ENCODE data around the gene COL5A1. TPM values are rescaled to one million over a fixed set of nuclear protein-coding genes. Genes with fewer than 3 reads are reported as not detected.
"Not testable (repeated sequence)": the region's sequence is repeated elsewhere in the genome, so short reads cannot be mapped to it uniquely, and the experiment has no call there.

The COL5A1 gene
- total RNA-seq, 6 experiments from 2014 or later = 196 to 308 (median 225) TPM

DNA sequence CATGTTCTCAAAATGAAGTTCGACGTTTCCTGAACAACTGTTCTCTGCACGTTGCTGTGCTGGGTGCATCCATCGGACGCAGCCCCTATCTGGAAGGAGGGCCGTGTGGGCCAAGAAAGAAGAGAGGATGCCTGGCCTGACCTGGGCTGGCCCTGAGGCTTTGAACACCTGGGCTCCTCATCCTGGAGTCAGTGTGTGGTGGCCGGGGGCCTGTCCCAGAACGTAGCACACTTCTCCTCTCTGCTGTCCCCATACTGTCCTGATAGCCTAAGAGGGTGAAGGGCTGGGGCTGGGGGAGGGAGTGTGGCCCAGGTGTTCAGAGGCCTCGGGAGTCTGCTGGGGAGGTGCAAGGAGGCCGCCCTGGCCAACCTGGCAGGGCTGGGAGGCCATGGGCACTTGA is 21.5 kb downstream of the COL5A1 start:
- Mint-ChIP-seq H3K27me3 (ENCODE audit: insufficient read depth) (peaks cover 12% of the 10 kb centered on the region), H3K4me1 (ENCODE audit: low read depth) (peaks cover 83% of the 10 kb centered on the region), H3K4me3 (peak overlapping the region; percentile 87), H3K36me3 (ENCODE audit: low read depth) (peaks cover 54% of the 10 kb centered on the region), H3K9me3 (no peaks in the 10 kb centered on the region; the same call in 1 of the 2 replicates), H3K27ac (peak overlapping the region; percentile 95)
- TF ChIP-seq, protein P1, sequence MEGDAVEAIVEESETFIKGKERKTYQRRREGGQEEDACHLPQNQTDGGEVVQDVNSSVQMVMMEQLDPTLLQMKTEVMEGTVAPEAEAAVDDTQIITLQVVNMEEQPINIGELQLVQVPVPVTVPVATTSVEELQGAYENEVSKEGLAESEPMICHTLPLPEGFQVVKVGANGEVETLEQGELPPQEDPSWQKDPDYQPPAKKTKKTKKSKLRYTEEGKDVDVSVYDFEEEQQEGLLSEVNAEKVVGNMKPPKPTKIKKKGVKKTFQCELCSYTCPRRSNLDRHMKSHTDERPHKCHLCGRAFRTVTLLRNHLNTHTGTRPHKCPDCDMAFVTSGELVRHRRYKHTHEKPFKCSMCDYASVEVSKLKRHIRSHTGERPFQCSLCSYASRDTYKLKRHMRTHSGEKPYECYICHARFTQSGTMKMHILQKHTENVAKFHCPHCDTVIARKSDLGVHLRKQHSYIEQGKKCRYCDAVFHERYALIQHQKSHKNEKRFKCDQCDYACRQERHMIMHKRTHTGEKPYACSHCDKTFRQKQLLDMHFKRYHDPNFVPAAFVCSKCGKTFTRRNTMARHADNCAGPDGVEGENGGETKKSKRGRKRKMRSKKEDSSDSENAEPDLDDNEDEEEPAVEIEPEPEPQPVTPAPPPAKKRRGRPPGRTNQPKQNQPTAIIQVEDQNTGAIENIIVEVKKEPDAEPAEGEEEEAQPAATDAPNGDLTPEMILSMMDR (IDR thresholded peaks at IDR 0.05) = no peak
- no peak for DNase-seq

DNA sequence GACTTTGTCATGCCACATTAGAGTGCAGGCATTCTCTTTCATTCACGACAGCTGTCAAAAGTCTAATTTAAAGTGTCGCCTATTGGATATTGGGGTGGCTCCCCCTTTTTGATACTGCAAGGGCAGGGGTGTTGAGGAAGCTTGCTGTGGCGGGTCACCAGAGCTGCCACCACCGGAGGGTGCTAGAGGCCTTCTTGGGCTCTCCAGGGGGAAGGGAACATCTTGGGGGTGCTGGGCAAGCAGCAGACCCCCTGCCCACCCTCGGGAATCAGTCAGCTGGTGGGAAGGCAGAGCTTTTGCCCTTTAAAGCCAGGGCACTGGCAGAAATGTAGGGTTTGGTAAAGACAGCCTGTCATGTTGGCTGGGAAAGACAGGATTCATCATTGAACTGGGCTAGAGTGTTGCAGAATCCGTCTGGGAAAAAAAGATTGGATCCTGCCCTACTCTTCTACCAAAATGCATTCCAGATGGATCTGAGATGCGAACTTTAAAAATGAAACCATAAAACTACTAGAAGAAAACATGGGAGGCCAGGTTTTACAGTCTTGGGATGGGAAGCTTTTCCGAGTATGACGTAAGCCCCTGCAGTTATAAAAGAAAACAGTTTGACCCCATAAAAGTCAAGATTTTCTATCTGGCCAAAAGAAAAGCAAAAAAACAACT is 22.3 kb downstream of the COL5A1 start:
- peaks cover 91% of the 10 kb centered on the region for H3K4me1 Mint-ChIP-seq (ENCODE audit: low read depth)
- TF ChIP-seq, protein P1 (IDR thresholded peaks at IDR 0.05) = peak; percentile 75
- DNase-seq = no peak
- H3K27ac Mint-ChIP-seq = peak overlapping the region; percentile 95
- peaks cover 12% of the 10 kb centered on the region for H3K27me3 Mint-ChIP-seq (ENCODE audit: insufficient read depth)
- peaks cover 62% of the 10 kb centered on the region for H3K36me3 Mint-ChIP-seq (ENCODE audit: low read depth)
- no peaks in the 10 kb centered on the region; the same call in 1 of the 2 replicates for H3K9me3 Mint-ChIP-seq
- H3K4me3 Mint-ChIP-seq = peak overlapping the region; percentile 58

DNA sequence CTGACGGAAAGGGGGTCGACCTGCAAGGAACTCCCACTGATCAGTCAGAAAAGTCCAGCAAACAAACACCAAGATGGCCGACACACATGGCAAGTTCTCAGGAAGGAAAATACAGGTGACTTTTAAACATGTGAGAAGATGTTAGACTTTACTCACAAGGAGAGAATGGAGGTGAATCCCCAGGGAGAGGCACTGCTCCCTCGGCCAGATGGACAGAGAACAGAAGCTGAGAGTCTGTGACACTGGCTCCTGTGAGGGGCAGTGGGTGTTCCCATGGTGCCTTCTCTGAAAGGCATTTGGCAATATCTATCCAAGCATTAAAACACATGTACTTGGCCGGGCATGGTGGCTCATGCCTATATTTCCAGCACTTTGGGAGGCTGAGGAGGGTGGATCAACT is 22.8 kb downstream of the COL5A1 start:
- TF ChIP-seq, protein P1 (IDR thresholded peaks at IDR 0.05) = no peak
- Mint-ChIP-seq H3K4me1 (ENCODE audit: low read depth) (peaks cover 95% of the 10 kb centered on the region), H3K36me3 (ENCODE audit: low read depth) (peaks cover 65% of the 10 kb centered on the region), H3K27ac (peak overlapping the region; percentile 95), H3K4me3 (peak overlapping the region; percentile 58), H3K27me3 (ENCODE audit: insufficient read depth) (peaks cover 14% of the 10 kb centered on the region), H3K9me3 (no peaks in the 10 kb centered on the region; the same call in 1 of the 2 replicates)
- no peak for DNase-seq

DNA sequence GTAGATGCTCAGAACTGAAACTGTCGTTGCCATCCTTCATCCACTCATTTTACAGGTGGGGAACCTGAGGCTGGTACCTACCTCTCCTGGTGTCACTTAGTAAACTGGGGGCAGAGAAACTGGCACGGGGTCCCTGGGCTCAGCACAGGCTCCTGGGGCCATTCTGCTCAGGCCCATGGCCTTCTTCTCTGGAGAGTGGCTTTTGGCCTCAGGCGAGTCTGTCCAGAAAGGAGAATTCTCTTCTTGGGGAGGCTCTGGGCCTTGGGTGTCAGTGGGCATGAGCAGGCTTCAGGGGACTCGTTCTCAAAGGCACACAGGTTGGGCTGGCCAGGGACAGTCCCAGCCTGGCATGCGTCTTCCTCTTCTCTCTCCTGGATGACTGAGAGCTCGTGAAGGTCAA is 24.6 kb downstream of the COL5A1 start:
- TF ChIP-seq, protein P1 (IDR thresholded peaks at IDR 0.05) = no peak
- Mint-ChIP-seq H3K27me3 (ENCODE audit: insufficient read depth) (peaks cover 14% of the 10 kb centered on the region), H3K4me1 (ENCODE audit: low read depth) (peaks cover 95% of the 10 kb centered on the region), H3K9me3 (no peaks in the 10 kb centered on the region; the same call in 1 of the 2 replicates), H3K4me3 (peak overlapping the region; percentile 55), H3K27ac (peak overlapping the region; percentile 73), H3K36me3 (ENCODE audit: low read depth) (peaks cover 49% of the 10 kb centered on the region)
- no peak for DNase-seq

DNA sequence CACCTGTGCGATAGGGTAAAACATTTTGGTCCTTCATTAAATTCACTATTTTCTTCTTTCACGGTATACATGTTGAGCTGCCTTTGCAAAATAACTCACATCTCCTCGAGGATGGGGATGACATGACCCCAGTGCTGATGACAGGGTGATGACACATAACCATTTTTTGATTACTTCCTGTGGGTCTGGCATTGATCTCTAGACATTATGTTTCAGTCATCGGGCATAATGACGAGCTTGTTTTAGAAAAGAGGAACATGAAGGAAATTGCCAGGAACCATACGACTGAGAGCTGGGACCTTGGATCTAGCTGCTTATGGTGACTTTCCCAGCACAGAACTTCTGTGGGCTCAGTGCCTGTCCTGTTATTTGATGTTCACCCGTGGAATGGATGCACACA is 25.2 kb downstream of the COL5A1 start:
- Mint-ChIP-seq H3K36me3 (ENCODE audit: low read depth) (peaks cover 52% of the 10 kb centered on the region), H3K4me3 (peak overlapping the region; percentile 55), H3K9me3 (no peaks in the 10 kb centered on the region; the same call in 1 of the 2 replicates), H3K27me3 (ENCODE audit: insufficient read depth) (peaks cover 16% of the 10 kb centered on the region), H3K4me1 (ENCODE audit: low read depth) (peaks cover 95% of the 10 kb centered on the region), H3K27ac (peak overlapping the region; percentile 73)
- TF ChIP-seq, protein P1 (IDR thresholded peaks at IDR 0.05) = no peak
- DNase-seq = peak; percentile 44

DNA sequence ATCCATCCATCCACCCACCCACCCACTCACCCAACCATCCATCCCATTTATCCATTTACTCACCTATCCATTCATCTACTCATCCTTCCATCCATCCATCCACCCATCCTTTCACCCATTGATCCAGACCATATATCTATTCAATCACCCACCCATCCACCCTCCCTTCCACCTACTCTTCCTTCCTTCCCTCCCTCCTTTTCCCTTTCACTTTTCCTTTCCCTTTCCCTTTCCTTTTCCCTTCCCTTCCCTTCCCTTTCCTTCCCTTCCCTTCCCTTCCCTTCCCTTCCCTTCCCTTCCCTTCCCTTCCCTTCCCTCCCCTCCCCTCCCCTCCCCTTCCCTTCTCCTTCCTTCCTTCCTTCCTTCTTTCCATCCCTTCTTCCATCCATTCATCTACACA is 27.4 kb downstream of the COL5A1 start:
- H3K27me3 Mint-ChIP-seq (ENCODE audit: insufficient read depth); DNase-seq; H3K9me3 Mint-ChIP-seq: not testable (repeated sequence)
- peaks cover 95% of the 10 kb centered on the region for H3K4me1 Mint-ChIP-seq (ENCODE audit: low read depth)
- peak overlapping the region; percentile 75 for H3K4me3 Mint-ChIP-seq
- peaks cover 69% of the 10 kb centered on the region for H3K36me3 Mint-ChIP-seq (ENCODE audit: low read depth)
- H3K27ac Mint-ChIP-seq = peak overlapping the region; percentile 85
